Measurements from ENCODE around the gene DIPK1A.

DNA sequence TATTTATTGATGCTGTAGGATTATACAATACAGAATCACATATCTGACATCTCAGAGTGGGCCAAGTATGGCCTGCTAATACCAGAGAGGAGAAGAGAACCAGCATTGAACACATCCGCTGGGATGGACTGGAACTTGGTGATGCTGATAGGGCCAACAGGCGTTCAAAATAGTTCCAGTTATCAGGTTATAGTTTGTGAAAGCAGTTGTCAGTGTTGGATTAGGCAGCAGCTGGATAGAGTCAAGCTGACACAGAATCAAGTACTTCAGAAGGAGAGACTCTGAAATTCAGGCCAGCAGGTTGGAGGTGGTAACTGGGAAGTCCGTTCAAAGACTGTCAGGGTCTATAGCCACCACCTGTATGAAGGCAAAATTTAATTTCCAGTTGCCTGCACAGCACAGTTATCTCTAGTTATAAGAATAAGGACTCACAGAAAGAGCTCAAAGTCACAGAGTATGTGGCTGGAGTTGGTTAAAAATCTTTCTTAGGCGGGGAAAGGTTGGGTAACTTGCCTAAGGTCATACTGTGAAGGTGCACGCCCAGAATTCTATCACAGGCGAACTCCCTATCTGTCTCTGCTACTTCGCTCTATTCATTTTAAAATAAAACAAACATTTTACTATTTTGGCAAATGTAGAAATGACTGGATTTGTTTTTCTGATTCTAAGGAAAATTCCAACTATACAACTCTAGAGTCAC, 9.9 kb upstream of the DIPK1A start:
- TF ChIP-seq, protein P1, sequence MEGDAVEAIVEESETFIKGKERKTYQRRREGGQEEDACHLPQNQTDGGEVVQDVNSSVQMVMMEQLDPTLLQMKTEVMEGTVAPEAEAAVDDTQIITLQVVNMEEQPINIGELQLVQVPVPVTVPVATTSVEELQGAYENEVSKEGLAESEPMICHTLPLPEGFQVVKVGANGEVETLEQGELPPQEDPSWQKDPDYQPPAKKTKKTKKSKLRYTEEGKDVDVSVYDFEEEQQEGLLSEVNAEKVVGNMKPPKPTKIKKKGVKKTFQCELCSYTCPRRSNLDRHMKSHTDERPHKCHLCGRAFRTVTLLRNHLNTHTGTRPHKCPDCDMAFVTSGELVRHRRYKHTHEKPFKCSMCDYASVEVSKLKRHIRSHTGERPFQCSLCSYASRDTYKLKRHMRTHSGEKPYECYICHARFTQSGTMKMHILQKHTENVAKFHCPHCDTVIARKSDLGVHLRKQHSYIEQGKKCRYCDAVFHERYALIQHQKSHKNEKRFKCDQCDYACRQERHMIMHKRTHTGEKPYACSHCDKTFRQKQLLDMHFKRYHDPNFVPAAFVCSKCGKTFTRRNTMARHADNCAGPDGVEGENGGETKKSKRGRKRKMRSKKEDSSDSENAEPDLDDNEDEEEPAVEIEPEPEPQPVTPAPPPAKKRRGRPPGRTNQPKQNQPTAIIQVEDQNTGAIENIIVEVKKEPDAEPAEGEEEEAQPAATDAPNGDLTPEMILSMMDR (IDR thresholded peaks at IDR 0.05) = no peak
- TF ChIP-seq POLR2A (IDR thresholded peaks at IDR 0.05) = no peak

All from thyroid gland (tissue), 4 donors.